Ishikawa (cell line): Measurements from ENCODE around the gene GALNT7.

Experiments
- CREB1 ChIP-seq: IDR thresholded peaks from 2 replicates; pipeline ENCODE4 v1.6.1; 2012; ENCODE audit warnings: low read depth
- MAX ChIP-seq: IDR thresholded peaks from 2 replicates; pipeline ENCODE4 v1.6.1; 2012
- NFIC ChIP-seq: IDR thresholded peaks from 2 replicates; pipeline ENCODE4 v1.6.1; 2012
- RAD21 ChIP-seq: IDR thresholded peaks from 2 replicates; pipeline ENCODE4 v1.6.1; 2012; ENCODE audit warnings: low read depth
- TCF12 ChIP-seq: IDR thresholded peaks from 2 replicates; pipeline ENCODE4 v1.6.1; 2012; ENCODE audit warnings: low read depth
- YY1 ChIP-seq: IDR thresholded peaks from 2 replicates; pipeline ENCODE4 v1.6.1; 2012; ENCODE audit warnings: low read depth
- TF ChIP-seq, protein P1 (sequence below): IDR thresholded peaks from 2 replicates; pipeline ENCODE4 v1.6.1; 2012; ENCODE audit warnings: low read depth, mild to moderate bottlenecking

- TF ChIP-seq RAD21 = no peak
- TF ChIP-seq NFIC = no peak
- no peak for TF ChIP-seq MAX
- no peak for TF ChIP-seq CREB1
- TF ChIP-seq, protein P1, sequence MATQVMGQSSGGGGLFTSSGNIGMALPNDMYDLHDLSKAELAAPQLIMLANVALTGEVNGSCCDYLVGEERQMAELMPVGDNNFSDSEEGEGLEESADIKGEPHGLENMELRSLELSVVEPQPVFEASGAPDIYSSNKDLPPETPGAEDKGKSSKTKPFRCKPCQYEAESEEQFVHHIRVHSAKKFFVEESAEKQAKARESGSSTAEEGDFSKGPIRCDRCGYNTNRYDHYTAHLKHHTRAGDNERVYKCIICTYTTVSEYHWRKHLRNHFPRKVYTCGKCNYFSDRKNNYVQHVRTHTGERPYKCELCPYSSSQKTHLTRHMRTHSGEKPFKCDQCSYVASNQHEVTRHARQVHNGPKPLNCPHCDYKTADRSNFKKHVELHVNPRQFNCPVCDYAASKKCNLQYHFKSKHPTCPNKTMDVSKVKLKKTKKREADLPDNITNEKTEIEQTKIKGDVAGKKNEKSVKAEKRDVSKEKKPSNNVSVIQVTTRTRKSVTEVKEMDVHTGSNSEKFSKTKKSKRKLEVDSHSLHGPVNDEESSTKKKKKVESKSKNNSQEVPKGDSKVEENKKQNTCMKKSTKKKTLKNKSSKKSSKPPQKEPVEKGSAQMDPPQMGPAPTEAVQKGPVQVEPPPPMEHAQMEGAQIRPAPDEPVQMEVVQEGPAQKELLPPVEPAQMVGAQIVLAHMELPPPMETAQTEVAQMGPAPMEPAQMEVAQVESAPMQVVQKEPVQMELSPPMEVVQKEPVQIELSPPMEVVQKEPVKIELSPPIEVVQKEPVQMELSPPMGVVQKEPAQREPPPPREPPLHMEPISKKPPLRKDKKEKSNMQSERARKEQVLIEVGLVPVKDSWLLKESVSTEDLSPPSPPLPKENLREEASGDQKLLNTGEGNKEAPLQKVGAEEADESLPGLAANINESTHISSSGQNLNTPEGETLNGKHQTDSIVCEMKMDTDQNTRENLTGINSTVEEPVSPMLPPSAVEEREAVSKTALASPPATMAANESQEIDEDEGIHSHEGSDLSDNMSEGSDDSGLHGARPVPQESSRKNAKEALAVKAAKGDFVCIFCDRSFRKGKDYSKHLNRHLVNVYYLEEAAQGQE = no peak
- no peak for TF ChIP-seq YY1
- TF ChIP-seq TCF12 = no peak
Measured at GRCh38 chr4:173273941-173274340, 105.3 kb downstream of the GALNT7 start.
